ENCODE data around the gene MICALL2.

- no peak for TF ChIP-seq CTCF (IDR thresholded peaks at IDR 0.05; ENCODE audit: poor library complexity, severe bottlenecking)
- no peak for TF ChIP-seq EZH2 (IDR thresholded peaks at IDR 0.05; ENCODE audit: borderline replicate concordance, insufficient read depth, low read length, poor library complexity, severe bottlenecking)
- no peak for TF ChIP-seq RAD21 (conservative IDR thresholded peaks at IDR 0.05)
- no peak for TF ChIP-seq EP300 (conservative IDR thresholded peaks at IDR 0.05; ENCODE audit: poor library complexity, severe bottlenecking)
- TF ChIP-seq SMC3 (conservative IDR thresholded peaks at IDR 0.05; ENCODE audit: poor library complexity) = no peak
- TF ChIP-seq MXI1 (conservative IDR thresholded peaks at IDR 0.05; ENCODE audit: poor library complexity, severe bottlenecking) = no peak
- no peak for TF ChIP-seq POLR2AphosphoS5 (IDR thresholded peaks at IDR 0.05)
Observed at GRCh38 chr7:1415389-1415990, 43.8 kb downstream of the MICALL2 start.

Measured in neural cell (in vitro differentiated cells).